ENCODE measurements around the gene GNG7. TPM values are rescaled to one million over a fixed set of nuclear protein-coding genes. Genes with fewer than 3 reads are reported as not detected.
"Not testable (repeated sequence)": the region's sequence is repeated elsewhere in the genome, so short reads cannot be mapped to it uniquely, and the experiment has no call there.

The GNG7 gene
- total and polyA plus RNA-seq, 7 donors, result 1.2 to 8.0 (median 2.6) TPM

DNA sequence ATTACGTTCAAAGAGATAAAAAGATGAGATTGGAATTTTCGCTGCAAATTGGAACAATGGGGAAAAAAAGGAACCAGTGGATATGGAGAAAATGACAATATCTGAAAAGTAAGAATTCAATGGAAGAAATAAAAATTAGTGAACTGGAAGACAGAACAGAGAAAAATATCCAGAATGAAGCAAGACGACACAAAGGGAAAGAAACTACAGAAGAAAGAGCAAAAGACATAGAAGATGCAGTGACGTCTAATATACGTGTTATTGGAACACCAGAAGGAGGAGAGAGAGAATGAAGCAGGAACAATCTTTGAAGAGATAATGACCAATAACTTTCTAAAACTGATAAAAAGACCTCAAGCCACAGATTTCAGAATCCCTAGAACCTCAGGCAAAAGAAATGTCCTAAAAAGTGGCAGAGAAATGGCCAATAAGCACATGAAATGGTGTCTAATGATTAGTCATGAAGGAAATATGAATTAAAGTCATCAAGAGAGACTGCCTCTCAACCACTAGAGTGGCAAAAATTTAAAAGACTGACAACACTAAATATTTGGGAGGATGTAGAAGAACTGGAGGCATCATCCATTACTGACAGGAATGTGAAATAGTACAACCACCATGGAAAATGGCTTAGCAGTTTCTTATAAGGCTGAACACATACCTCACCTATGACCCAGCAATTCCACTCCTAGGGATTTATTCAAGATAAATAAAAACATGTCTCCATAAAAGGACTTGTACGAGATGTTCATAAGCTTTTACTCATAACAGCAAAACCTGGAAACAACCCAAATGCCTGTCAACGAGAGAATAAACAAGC is 170.0 kb downstream of the GNG7 start:
- H3K4me3 ChIP-seq, result no peak overlapping the region
- H3K36me3 ChIP-seq, result no peaks in the 10 kb centered on the region
- 83 to 90% methylated on average over 7 of the region's 7 CpGs for WGBS, 2 donors
- peak overlapping the region in 1 of 4 donors; percentile 37 for H3K27ac ChIP-seq
- no peaks in the 10 kb centered on the region for H3K9me3 ChIP-seq
- TF ChIP-seq, protein P1, sequence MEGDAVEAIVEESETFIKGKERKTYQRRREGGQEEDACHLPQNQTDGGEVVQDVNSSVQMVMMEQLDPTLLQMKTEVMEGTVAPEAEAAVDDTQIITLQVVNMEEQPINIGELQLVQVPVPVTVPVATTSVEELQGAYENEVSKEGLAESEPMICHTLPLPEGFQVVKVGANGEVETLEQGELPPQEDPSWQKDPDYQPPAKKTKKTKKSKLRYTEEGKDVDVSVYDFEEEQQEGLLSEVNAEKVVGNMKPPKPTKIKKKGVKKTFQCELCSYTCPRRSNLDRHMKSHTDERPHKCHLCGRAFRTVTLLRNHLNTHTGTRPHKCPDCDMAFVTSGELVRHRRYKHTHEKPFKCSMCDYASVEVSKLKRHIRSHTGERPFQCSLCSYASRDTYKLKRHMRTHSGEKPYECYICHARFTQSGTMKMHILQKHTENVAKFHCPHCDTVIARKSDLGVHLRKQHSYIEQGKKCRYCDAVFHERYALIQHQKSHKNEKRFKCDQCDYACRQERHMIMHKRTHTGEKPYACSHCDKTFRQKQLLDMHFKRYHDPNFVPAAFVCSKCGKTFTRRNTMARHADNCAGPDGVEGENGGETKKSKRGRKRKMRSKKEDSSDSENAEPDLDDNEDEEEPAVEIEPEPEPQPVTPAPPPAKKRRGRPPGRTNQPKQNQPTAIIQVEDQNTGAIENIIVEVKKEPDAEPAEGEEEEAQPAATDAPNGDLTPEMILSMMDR (IDR thresholded peaks at IDR 0.05), result no peak
- peak in 3 of 4 donors; percentile 17 to 54 (median 26) for TF ChIP-seq POLR2AphosphoS5 (IDR thresholded peaks at IDR 0.05)
- no peak for TF ChIP-seq POLR2A (IDR thresholded peaks at IDR 0.05)
- no peaks in the 10 kb centered on the region for H3K4me1 ChIP-seq
- H3K27me3 ChIP-seq, result no peaks in the 10 kb centered on the region
- intact Hi-C loops (cut with DNase I), result no loop called here
- DNase-seq, result no peak

DNA sequence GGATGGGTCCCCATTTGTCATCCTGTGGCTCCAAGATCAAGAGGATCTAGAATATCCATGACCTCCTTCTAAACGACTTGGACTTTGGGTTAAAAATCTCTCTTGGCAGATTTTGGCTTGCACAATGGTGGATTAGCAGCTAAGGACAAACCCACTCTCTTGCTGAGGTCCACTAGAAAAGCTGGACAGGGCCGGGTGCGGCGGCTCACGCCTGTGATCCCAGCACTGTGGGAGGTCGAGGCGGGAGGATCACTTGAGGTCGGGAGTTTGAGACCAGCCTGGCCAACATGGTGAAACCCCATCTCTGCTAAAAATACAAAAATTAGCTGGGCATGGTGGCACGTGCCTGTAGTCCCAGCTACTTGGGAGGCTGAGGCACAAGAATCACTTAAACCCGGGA is 172.6 kb downstream of the GNG7 start:
- H3K36me3 ChIP-seq; DNase-seq; H3K27ac ChIP-seq; H3K4me3 ChIP-seq; H3K4me1 ChIP-seq; H3K27me3 ChIP-seq; H3K9me3 ChIP-seq; intact Hi-C loops (cut with DNase I): not testable (repeated sequence)
- WGBS, 2 donors, result 89 to 93% methylated on average over 10 of the region's 10 CpGs

DNA sequence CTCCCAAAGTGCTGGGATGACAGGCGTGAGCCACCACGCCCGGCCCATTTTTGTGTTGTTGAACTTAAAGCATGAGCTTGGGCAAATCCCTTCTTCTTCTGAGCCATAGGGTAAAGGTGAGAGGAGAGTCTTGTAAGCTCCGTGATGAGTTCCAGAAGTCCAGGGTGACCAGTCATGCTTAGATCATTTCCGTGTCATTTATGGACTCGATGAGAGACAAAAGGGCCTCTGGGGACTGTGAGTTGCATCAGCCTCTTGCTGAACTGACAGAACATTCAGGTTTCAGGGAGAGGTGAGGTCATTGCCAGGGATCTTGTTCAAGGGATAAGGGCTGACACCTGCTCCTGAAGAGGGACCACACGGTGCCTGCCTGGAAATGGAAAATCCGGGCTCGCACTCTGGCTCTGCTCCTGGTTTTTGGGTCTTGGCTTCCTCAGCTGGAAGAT is 173.0 kb downstream of the GNG7 start:
- H3K27ac ChIP-seq, result no peak overlapping the region
- intact Hi-C loops (cut with DNase I), result no loop called here
- no peaks in the 10 kb centered on the region for H3K9me3 ChIP-seq
- 74 to 85% methylated on average over 9 of the region's 9 CpGs for WGBS, 2 donors
- no peak for TF ChIP-seq EP300 (IDR thresholded peaks at IDR 0.05)
- TF ChIP-seq, protein P1 (IDR thresholded peaks at IDR 0.05), result no peak
- peak in 1 of 4 donors; percentile 12 for TF ChIP-seq POLR2AphosphoS5 (IDR thresholded peaks at IDR 0.05)
- TF ChIP-seq POLR2A (IDR thresholded peaks at IDR 0.05), result no peak
- H3K36me3 ChIP-seq, result no peaks in the 10 kb centered on the region
- no peaks in the 10 kb centered on the region for H3K27me3 ChIP-seq
- peaks cover 0 to 10% (median 2%) of the 10 kb centered on the region in 4 donors for H3K4me1 ChIP-seq
- no peak overlapping the region for H3K4me3 ChIP-seq
- no peak for DNase-seq

DNA sequence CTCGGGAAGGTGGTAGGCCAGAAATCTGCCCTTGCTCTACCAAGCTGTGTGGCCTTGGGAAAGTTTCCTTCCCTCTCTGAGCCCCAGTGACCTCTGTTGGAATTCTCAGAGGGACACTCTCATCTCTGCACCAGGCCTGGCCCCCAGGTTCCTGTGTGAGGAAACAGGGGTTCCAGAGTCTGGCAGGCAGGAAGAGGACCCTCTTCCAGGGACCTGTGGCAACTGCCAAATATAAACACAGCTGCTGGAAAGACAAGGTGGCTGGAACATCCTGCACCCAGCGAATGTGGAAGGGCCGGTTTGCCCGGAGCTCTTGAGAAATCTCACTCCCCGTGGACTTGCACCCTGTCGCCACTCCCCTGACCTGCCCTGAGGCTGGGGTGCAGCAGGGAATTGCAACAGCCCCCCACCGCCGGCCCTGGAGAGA is 173.8 kb downstream of the GNG7 start:
- no peaks in the 10 kb centered on the region for H3K36me3 ChIP-seq
- 43 to 74% methylated on average over 8 of the region's 8 CpGs for WGBS, 2 donors
- no peak overlapping the region for H3K27ac ChIP-seq
- no peak overlapping the region for H3K4me3 ChIP-seq
- no peak for TF ChIP-seq POLR2AphosphoS5 (IDR thresholded peaks at IDR 0.05)
- TF ChIP-seq POLR2A (IDR thresholded peaks at IDR 0.05), result no peak
- TF ChIP-seq EP300 (IDR thresholded peaks at IDR 0.05), result no peak
- TF ChIP-seq, protein P1 (IDR thresholded peaks at IDR 0.05), result no peak
- DNase-seq, result no peak
- no peaks in the 10 kb centered on the region for H3K27me3 ChIP-seq
- intact Hi-C loops (cut with DNase I), result no loop called here
- peaks cover 0 to 18% (median 5%) of the 10 kb centered on the region in 4 donors for H3K4me1 ChIP-seq
- H3K9me3 ChIP-seq, result no peaks in the 10 kb centered on the region

DNA sequence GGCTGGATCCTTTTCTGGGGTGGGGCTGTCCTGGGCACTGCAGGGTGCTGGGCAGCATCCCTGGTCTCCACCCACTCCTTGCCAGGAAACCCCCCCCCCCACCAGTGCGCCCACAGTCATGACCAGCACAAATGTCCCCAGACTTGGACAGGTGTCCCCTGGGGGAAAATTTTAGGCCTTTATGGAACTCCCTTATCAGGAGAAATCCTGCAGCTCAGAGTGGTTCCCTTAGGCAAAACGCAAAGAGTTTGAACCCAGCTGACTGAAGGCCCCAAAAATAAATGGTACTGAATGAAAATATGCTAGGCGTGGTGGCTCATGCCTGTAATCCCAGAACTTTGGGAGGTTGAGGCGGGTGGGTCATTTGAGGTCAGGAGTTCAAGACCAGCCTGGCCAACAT is 174.8 kb downstream of the GNG7 start:
- TF ChIP-seq, protein P1 (IDR thresholded peaks at IDR 0.05), result no peak
- TF ChIP-seq EP300 (IDR thresholded peaks at IDR 0.05), result no peak
- TF ChIP-seq POLR2A (IDR thresholded peaks at IDR 0.05), result no peak
- intact Hi-C loops (cut with DNase I), result no loop called here
- Histone ChIP-seq H3K27ac (no peak overlapping the region), H3K4me3 (no peak overlapping the region), H3K27me3 (no peaks in the 10 kb centered on the region), H3K36me3 (no peaks in the 10 kb centered on the region), H3K4me1 (peaks cover 0 to 23% (median 5%) of the 10 kb centered on the region in 4 donors), H3K9me3 (no peaks in the 10 kb centered on the region)
- DNase-seq, result no peak
- 91 to 93% methylated on average over 4 of the region's 4 CpGs for WGBS, 2 donors
